ENCODE measurements around the gene PMP22.

Gene PMP22

DNA sequence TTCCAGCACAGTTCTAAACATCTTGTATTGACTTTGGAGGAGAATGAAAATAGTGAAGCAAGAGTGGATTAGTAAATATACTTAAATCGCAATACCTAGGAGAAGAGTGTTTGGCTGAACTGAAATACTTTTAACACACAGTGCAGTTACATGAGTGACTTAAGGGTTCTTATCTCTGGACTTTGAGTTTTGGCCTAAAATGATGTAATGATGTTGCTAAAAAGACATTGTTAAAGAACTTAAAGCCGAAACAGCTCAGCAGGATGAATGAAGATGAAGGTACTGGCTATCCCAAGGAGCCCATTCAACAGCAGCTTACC lies 28.1 kb downstream of the PMP22 start:
- no peak overlapping the region for H3K4me3 ChIP-seq
- TF ChIP-seq, protein P1, sequence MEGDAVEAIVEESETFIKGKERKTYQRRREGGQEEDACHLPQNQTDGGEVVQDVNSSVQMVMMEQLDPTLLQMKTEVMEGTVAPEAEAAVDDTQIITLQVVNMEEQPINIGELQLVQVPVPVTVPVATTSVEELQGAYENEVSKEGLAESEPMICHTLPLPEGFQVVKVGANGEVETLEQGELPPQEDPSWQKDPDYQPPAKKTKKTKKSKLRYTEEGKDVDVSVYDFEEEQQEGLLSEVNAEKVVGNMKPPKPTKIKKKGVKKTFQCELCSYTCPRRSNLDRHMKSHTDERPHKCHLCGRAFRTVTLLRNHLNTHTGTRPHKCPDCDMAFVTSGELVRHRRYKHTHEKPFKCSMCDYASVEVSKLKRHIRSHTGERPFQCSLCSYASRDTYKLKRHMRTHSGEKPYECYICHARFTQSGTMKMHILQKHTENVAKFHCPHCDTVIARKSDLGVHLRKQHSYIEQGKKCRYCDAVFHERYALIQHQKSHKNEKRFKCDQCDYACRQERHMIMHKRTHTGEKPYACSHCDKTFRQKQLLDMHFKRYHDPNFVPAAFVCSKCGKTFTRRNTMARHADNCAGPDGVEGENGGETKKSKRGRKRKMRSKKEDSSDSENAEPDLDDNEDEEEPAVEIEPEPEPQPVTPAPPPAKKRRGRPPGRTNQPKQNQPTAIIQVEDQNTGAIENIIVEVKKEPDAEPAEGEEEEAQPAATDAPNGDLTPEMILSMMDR (IDR thresholded peaks at IDR 0.05) = no peak
- no peak for DNase-seq (ENCODE audit: low spot score)
- no peak overlapping the region for H3K27ac ChIP-seq

GRCh38 chr17:15236281-15237105 lies 28.6 kb downstream of the PMP22 start:
- no peak overlapping the region for H3K4me3 ChIP-seq
- DNase-seq (ENCODE audit: low spot score) = no peak
- no peak overlapping the region for H3K27ac ChIP-seq
- TF ChIP-seq, protein P1 (IDR thresholded peaks at IDR 0.05) = no peak

- no peak for DNase-seq (ENCODE audit: low spot score)
- no peak overlapping the region for H3K4me3 ChIP-seq
- H3K27ac ChIP-seq = no peak overlapping the region
- TF ChIP-seq, protein P1 (IDR thresholded peaks at IDR 0.05) = no peak
Observed at GRCh38 chr17:15233971-15234370, 31.2 kb downstream of the PMP22 start.

GRCh38 chr17:15233022-15233805 lies 31.9 kb downstream of the PMP22 start:
- Histone ChIP-seq H3K4me3 (no peak overlapping the region), H3K27ac (no peak overlapping the region)
- DNase-seq (ENCODE audit: low spot score) = no peak
- TF ChIP-seq, protein P1 (IDR thresholded peaks at IDR 0.05) = no peak

DNA sequence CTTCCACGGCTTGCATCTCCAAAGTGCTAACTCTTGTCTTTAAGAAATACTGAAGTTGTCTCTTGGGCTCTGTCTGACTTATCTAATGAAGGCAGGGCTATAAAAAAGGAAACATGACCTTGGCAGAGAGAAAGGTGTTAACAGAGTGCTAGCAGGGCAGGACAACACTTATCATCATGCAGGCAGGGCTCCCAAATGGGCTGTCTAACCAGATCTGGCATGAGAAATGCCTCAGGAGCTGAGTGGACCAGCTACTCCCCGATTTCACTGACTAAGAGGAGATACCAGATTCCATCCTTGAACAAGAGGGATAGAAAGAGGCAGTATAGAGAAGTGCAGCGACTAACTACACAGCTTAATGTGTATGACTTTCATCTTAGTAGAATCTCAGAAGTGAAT lies 32.6 kb downstream of the PMP22 start:
- TF ChIP-seq, protein P1 (IDR thresholded peaks at IDR 0.05) = no peak
- no peak for DNase-seq (ENCODE audit: low spot score)
- H3K4me3 ChIP-seq = no peak overlapping the region
- no peak overlapping the region for H3K27ac ChIP-seq

- H3K4me3 ChIP-seq = no peak overlapping the region
- H3K27ac ChIP-seq = no peak overlapping the region
- TF ChIP-seq, protein P1 (IDR thresholded peaks at IDR 0.05) = no peak
- no peak for DNase-seq (ENCODE audit: low spot score)
Observed at GRCh38 chr17:15231851-15232516, 33.1 kb downstream of the PMP22 start.

Data from coronary artery (tissue), 2 donors.